Measurements from ENCODE around the gene ADK.

Gene ADK

GRCh38 chr10:74652664-74653063 is 501.6 kb downstream of the ADK start:
- no peaks in the 10 kb centered on the region for H3K27me3 Mint-ChIP-seq
- no peaks in the 10 kb centered on the region for H3K36me3 Mint-ChIP-seq (ENCODE audit: insufficient read depth)
- DNase-seq (ENCODE audit: low spot score in 2 of 2) (no peak), ATAC-seq (replicated peaks; ENCODE audit: extremely low read depth, poor library complexity, severe bottlenecking) (no peak)
- H3K4me1 Mint-ChIP-seq = peaks cover 5% of the 10 kb centered on the region
- H3K4me3 Mint-ChIP-seq = no peak overlapping the region
- no peaks in the 10 kb centered on the region for H3K9me3 Mint-ChIP-seq
- H3K27ac Mint-ChIP-seq (ENCODE audit: low read depth) = no peak overlapping the region

GRCh38 chr10:74658511-74658910 is 507.5 kb downstream of the ADK start:
- Mint-ChIP-seq H3K27me3 (no peaks in the 10 kb centered on the region), H3K4me1 (peaks cover 5% of the 10 kb centered on the region), H3K4me3 (no peak overlapping the region), H3K36me3 (ENCODE audit: insufficient read depth) (peaks cover 2% of the 10 kb centered on the region), H3K27ac (ENCODE audit: low read depth) (no peak overlapping the region), H3K9me3 (no peaks in the 10 kb centered on the region)
- DNase-seq (ENCODE audit: low spot score in 2 of 2) (no peak), ATAC-seq (replicated peaks; ENCODE audit: extremely low read depth, poor library complexity, severe bottlenecking) (no peak)

- no peaks in the 10 kb centered on the region for H3K4me1 Mint-ChIP-seq
- H3K9me3 Mint-ChIP-seq = no peaks in the 10 kb centered on the region
- no peak for ATAC-seq (replicated peaks; ENCODE audit: extremely low read depth, poor library complexity, severe bottlenecking)
- no peak overlapping the region for H3K4me3 Mint-ChIP-seq
- DNase-seq (ENCODE audit: low spot score in 2 of 2) = no peak
- no peak overlapping the region for H3K27ac Mint-ChIP-seq (ENCODE audit: low read depth)
- H3K27me3 Mint-ChIP-seq = no peaks in the 10 kb centered on the region
- H3K36me3 Mint-ChIP-seq (ENCODE audit: insufficient read depth) = peaks cover 2% of the 10 kb centered on the region
Observed at GRCh38 chr10:74662635-74663034, 511.6 kb downstream of the ADK start.

GRCh38 chr10:74669210-74669609 is 518.2 kb downstream of the ADK start:
- H3K9me3 Mint-ChIP-seq = no peaks in the 10 kb centered on the region

GRCh38 chr10:74671716-74672115 is 520.7 kb downstream of the ADK start:
- Mint-ChIP-seq H3K27ac (ENCODE audit: low read depth) (no peak overlapping the region), H3K9me3 (no peaks in the 10 kb centered on the region), H3K4me3 (no peak overlapping the region), H3K36me3 (ENCODE audit: insufficient read depth) (peaks cover 12% of the 10 kb centered on the region), H3K27me3 (no peaks in the 10 kb centered on the region), H3K4me1 (no peaks in the 10 kb centered on the region)
- DNase-seq (ENCODE audit: low spot score in 2 of 2) (no peak), ATAC-seq (replicated peaks; ENCODE audit: extremely low read depth, poor library complexity, severe bottlenecking) (no peak)

More at GRCh38 chr10:74669210-74669609, 518.2 kb downstream of the ADK start:
- Mint-ChIP-seq H3K27me3 (no peaks in the 10 kb centered on the region), H3K4me3 (no peak overlapping the region), H3K36me3 (ENCODE audit: insufficient read depth) (peaks cover 7% of the 10 kb centered on the region), H3K4me1 (no peaks in the 10 kb centered on the region), H3K27ac (ENCODE audit: low read depth) (no peak overlapping the region)
- ATAC-seq (replicated peaks; ENCODE audit: extremely low read depth, poor library complexity, severe bottlenecking) (no peak), DNase-seq (ENCODE audit: low spot score in 2 of 2) (no peak)

- H3K36me3 Mint-ChIP-seq (ENCODE audit: insufficient read depth) = peaks cover 14% of the 10 kb centered on the region
- ATAC-seq (replicated peaks; ENCODE audit: extremely low read depth, poor library complexity, severe bottlenecking) = no peak
- DNase-seq (ENCODE audit: low spot score in 2 of 2) = no peak
- no peaks in the 10 kb centered on the region for H3K27me3 Mint-ChIP-seq
- H3K9me3 Mint-ChIP-seq = no peaks in the 10 kb centered on the region
- peaks cover 5% of the 10 kb centered on the region for H3K4me1 Mint-ChIP-seq
- no peak overlapping the region for H3K27ac Mint-ChIP-seq (ENCODE audit: low read depth)
- H3K4me3 Mint-ChIP-seq = no peak overlapping the region
Observed at GRCh38 chr10:74672430-74673165, 521.6 kb downstream of the ADK start.

GRCh38 chr10:74674927-74675326 is 523.9 kb downstream of the ADK start:
- H3K4me1 Mint-ChIP-seq = peaks cover 5% of the 10 kb centered on the region
- H3K9me3 Mint-ChIP-seq = no peaks in the 10 kb centered on the region
- peaks cover 14% of the 10 kb centered on the region for H3K36me3 Mint-ChIP-seq (ENCODE audit: insufficient read depth)
- ATAC-seq (replicated peaks; ENCODE audit: extremely low read depth, poor library complexity, severe bottlenecking) (no peak), DNase-seq (ENCODE audit: low spot score in 2 of 2) (no peak)
- no peaks in the 10 kb centered on the region for H3K27me3 Mint-ChIP-seq
- no peak overlapping the region for H3K27ac Mint-ChIP-seq (ENCODE audit: low read depth)
- no peak overlapping the region for H3K4me3 Mint-ChIP-seq

- no peaks in the 10 kb centered on the region for H3K27me3 Mint-ChIP-seq
- no peak for ATAC-seq (replicated peaks; ENCODE audit: extremely low read depth, poor library complexity, severe bottlenecking)
- peaks cover 5% of the 10 kb centered on the region for H3K4me1 Mint-ChIP-seq
- H3K9me3 Mint-ChIP-seq = no peaks in the 10 kb centered on the region
- H3K4me3 Mint-ChIP-seq = no peak overlapping the region
- peaks cover 12% of the 10 kb centered on the region for H3K36me3 Mint-ChIP-seq (ENCODE audit: insufficient read depth)
- no peak for DNase-seq (ENCODE audit: low spot score in 2 of 2)
- H3K27ac Mint-ChIP-seq (ENCODE audit: low read depth) = no peak overlapping the region
Observed at GRCh38 chr10:74675484-74675883, 524.5 kb downstream of the ADK start.

- H3K27ac Mint-ChIP-seq (ENCODE audit: low read depth) = no peak overlapping the region
- no peak for DNase-seq (ENCODE audit: low spot score in 2 of 2)
Observed at GRCh38 chr10:74677951-74678350, 526.9 kb downstream of the ADK start.

GRCh38 chr10:74681917-74682627 is 531.1 kb downstream of the ADK start:
- ATAC-seq (replicated peaks; ENCODE audit: extremely low read depth, poor library complexity, severe bottlenecking) = peak; percentile 70
- Mint-ChIP-seq H3K27me3 (no peaks in the 10 kb centered on the region), H3K4me1 (peaks cover 13% of the 10 kb centered on the region), H3K9me3 (no peaks in the 10 kb centered on the region), H3K4me3 (no peak overlapping the region), H3K27ac (ENCODE audit: low read depth) (no peak overlapping the region), H3K36me3 (ENCODE audit: insufficient read depth) (peaks cover 6% of the 10 kb centered on the region)
- no peak for DNase-seq (ENCODE audit: low spot score in 2 of 2)

More at GRCh38 chr10:74677951-74678350, 526.9 kb downstream of the ADK start:
- Mint-ChIP-seq H3K9me3 (no peaks in the 10 kb centered on the region), H3K36me3 (ENCODE audit: insufficient read depth) (peaks cover 14% of the 10 kb centered on the region), H3K4me3 (no peak overlapping the region), H3K4me1 (peaks cover 13% of the 10 kb centered on the region), H3K27me3 (no peaks in the 10 kb centered on the region)
- ATAC-seq (replicated peaks; ENCODE audit: extremely low read depth, poor library complexity, severe bottlenecking) = no peak

- Mint-ChIP-seq H3K9me3 (no peaks in the 10 kb centered on the region), H3K4me1 (peaks cover 8% of the 10 kb centered on the region), H3K36me3 (ENCODE audit: insufficient read depth) (peaks cover 9% of the 10 kb centered on the region), H3K27me3 (no peaks in the 10 kb centered on the region), H3K27ac (ENCODE audit: low read depth) (no peak overlapping the region), H3K4me3 (no peak overlapping the region)
- ATAC-seq (replicated peaks; ENCODE audit: extremely low read depth, poor library complexity, severe bottlenecking) (no peak), DNase-seq (ENCODE audit: low spot score in 2 of 2) (no peak)
Observed at GRCh38 chr10:74683067-74683466, 532.0 kb downstream of the ADK start.

- H3K36me3 Mint-ChIP-seq (ENCODE audit: insufficient read depth) = peaks cover 9% of the 10 kb centered on the region
- no peak overlapping the region for H3K27ac Mint-ChIP-seq (ENCODE audit: low read depth)
- H3K9me3 Mint-ChIP-seq = no peaks in the 10 kb centered on the region
Observed at GRCh38 chr10:74683621-74684364, 532.8 kb downstream of the ADK start.

More at GRCh38 chr10:74683621-74684364, 532.8 kb downstream of the ADK start:
- DNase-seq (ENCODE audit: low spot score in 2 of 2) (no peak), ATAC-seq (replicated peaks; ENCODE audit: extremely low read depth, poor library complexity, severe bottlenecking) (no peak)
- Mint-ChIP-seq H3K4me3 (no peak overlapping the region), H3K4me1 (peaks cover 8% of the 10 kb centered on the region), H3K27me3 (no peaks in the 10 kb centered on the region)
